ENCODE results near the gene MYOF. TPM values are rescaled to one million over a fixed set of nuclear protein-coding genes. Genes with fewer than 3 reads are reported as not detected.

Gene MYOF
- total and polyA plus RNA-seq, 2 experiments from 2014 or later: 101 to 261 TPM

DNA sequence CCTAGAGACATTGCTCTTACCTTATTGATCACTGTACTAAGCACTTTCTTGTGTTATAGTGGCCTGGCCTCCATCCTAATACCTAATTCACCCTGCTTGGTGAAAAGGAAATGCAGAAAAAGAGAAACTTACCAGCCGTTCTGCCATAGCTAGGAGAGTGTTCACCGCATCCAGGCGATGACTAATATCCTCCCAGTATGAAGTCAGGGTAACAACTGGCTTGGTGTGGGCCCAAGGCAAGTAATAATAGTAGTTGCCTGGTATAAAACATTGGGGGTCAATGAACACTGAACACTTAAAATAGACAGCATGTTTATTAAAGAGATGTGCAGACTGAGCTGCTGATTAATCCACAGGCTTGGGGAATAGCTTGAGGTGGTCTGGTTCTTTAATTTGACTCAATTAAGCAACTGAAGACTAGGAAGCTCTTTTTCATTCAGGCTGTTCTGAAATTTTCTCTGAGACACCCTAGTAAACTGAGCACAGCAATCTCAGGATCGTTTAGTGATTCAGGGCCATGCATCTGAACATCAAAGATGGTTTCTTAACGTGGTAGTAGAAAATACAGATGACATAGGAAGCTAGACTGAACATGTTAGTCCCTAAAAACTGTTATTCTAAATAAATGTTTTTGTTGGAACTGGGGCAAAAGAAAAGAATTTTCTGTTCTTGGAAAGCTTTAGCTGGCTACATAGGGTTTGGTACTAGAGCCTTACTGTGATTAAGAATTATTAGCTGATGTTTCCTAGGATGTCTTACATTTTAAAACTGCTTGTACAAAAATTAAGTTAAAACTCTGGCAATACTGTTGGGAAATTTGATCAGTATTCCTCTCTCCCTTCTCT lies 102.2 kb downstream of the MYOF start:
- WGBS, 2 experiments (ENCODE audit: low coverage in 1 of 2, low lambda C conversion rate in 2 of 2, missing lambda C conversion rate in 2 of 2): 13 to 16% methylated on average over 5 of the region's 5 CpGs
- H3K36me3 ChIP-seq (ENCODE audit: low read depth): peaks cover 52% of the 10 kb centered on the region
- in situ Hi-C loops (cut with MboI): loop anchor here (10.0 kb wide), 1 partner anchor 105 kb away; the partner anchor contains the start of gene MYOF

DNA sequence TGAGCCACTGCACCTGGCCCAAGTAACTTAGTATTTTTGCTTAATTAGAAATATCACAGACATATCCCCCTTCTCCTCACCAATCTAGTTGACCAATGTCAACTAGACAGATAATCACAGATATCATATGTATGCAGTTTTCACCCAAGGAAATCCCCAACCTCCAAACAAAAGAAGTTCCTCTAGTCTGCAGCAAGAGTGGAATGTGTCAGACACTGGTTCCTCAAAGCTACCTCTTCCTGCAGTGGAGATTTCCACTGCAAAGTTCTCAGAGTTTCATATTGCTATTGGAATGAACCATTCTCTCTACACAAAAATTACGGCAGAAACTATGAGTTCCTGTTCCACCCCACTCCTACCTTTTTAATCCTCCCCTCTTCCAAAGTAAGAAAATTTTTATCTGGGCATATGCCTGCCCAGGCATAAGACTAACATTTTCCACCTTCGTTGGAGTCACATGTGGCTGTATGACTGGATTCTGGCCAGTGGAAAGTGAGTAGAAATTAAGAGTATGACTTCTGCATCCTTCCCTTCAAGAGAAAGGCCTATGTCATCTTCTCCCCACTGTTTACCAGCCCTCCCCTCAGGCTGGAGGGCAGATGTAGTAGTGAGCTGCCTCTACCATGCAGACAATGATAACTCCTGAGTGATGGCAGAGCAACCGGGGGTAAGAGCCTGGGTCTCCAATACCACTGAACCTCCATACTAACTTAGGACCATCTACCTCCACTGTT lies 103.0 kb downstream of the MYOF start:
- Histone ChIP-seq H3K4me3 (no peak overlapping the region), H3K36me3 (ENCODE audit: low read depth) (peaks cover 55% of the 10 kb centered on the region)
- in situ Hi-C loops (cut with MboI): loop anchor here (10.0 kb wide), 1 partner anchor 106 kb away; the partner anchor contains the start of gene MYOF

More for the DNA sequence above, 102.2 kb downstream of the MYOF start:
- Histone ChIP-seq H4K20me1 (ENCODE audit: insufficient read depth) (no peaks in the 10 kb centered on the region), H3K4me3 (no peak overlapping the region), H3K27ac (peak overlapping the region; percentile 93), H3K9me2 (ENCODE audit: insufficient read depth) (no peaks in the 10 kb centered on the region), H3K9ac (peak overlapping the region; percentile 66), H3K9me3 (ENCODE audit: low read depth) (no peaks in the 10 kb centered on the region), H2AFZ (no peak overlapping the region), H3K4me1 (ENCODE audit: insufficient read depth) (peaks cover 70% of the 10 kb centered on the region), H3K27me3 (replicated peaks; ENCODE audit: insufficient read depth) (no peaks in the 10 kb centered on the region), H3K4me2 (ENCODE audit: unreplicated experiment) (peak overlapping the region; percentile 52), H3F3A (ENCODE audit: insufficient read depth) (peaks cover 90% of the 10 kb centered on the region), H3K79me2 (ENCODE audit: insufficient read depth) (peaks cover 23% of the 10 kb centered on the region)
- no peak for TF ChIP-seq EZH2phosphoT487 (IDR thresholded peaks at IDR 0.05; ENCODE audit: insufficient read depth, low read depth)
- TF ChIP-seq EZH2 (IDR thresholded peaks at IDR 0.05; ENCODE audit: insufficient read depth, poor library complexity, severe bottlenecking): no peak
- DNase-seq: peak; percentile 90

GRCh38 chr10:93378039-93378438 lies 104.1 kb downstream of the MYOF start:
- Histone ChIP-seq H3K9me3 (ENCODE audit: low read depth) (no peaks in the 10 kb centered on the region), H3K36me3 (ENCODE audit: low read depth) (peaks cover 63% of the 10 kb centered on the region), H3F3A (ENCODE audit: insufficient read depth) (peaks cover 73% of the 10 kb centered on the region), H3K9me2 (ENCODE audit: insufficient read depth) (no peaks in the 10 kb centered on the region), H3K79me2 (ENCODE audit: insufficient read depth) (peaks cover 39% of the 10 kb centered on the region), H3K27ac (peak overlapping the region; percentile 95), H2AFZ (no peak overlapping the region), H4K20me1 (ENCODE audit: insufficient read depth) (no peaks in the 10 kb centered on the region), H3K4me1 (ENCODE audit: insufficient read depth) (peaks cover 53% of the 10 kb centered on the region), H3K4me3 (no peak overlapping the region), H3K27me3 (replicated peaks; ENCODE audit: insufficient read depth) (no peaks in the 10 kb centered on the region), H3K4me2 (ENCODE audit: unreplicated experiment) (peak overlapping the region; percentile 63), H3K9ac (peak overlapping the region; percentile 84; the same call in 1 of the 2 replicates)
- WGBS, 2 experiments (ENCODE audit: low coverage in 1 of 2, low lambda C conversion rate in 2 of 2, missing lambda C conversion rate in 2 of 2): 97 to 100% methylated on average over 2 of the region's 2 CpGs
- DNase-seq: no peak
- in situ Hi-C loops (cut with MboI): loop anchor here (10.0 kb wide), 1 partner anchor 107 kb away; the partner anchor contains the start of gene MYOF
- TF ChIP-seq EZH2 (IDR thresholded peaks at IDR 0.05; ENCODE audit: insufficient read depth, poor library complexity, severe bottlenecking): no peak
- TF ChIP-seq EZH2phosphoT487 (IDR thresholded peaks at IDR 0.05; ENCODE audit: insufficient read depth, low read depth): no peak

More for the DNA sequence above, 103.0 kb downstream of the MYOF start:
- TF ChIP-seq EZH2 (IDR thresholded peaks at IDR 0.05; ENCODE audit: insufficient read depth, poor library complexity, severe bottlenecking): no peak
- no peak for TF ChIP-seq EZH2phosphoT487 (IDR thresholded peaks at IDR 0.05; ENCODE audit: insufficient read depth, low read depth)
- H2AFZ ChIP-seq: no peak overlapping the region
- DNase-seq: peak; percentile 71
- H3K9me3 ChIP-seq (ENCODE audit: low read depth): no peaks in the 10 kb centered on the region
- H3K9me2 ChIP-seq (ENCODE audit: insufficient read depth): no peaks in the 10 kb centered on the region
- H3K9ac ChIP-seq: peak overlapping the region; percentile 66
- 66 to 77% methylated on average over 3 of the region's 3 CpGs for WGBS, 2 experiments (ENCODE audit: low coverage in 1 of 2, low lambda C conversion rate in 2 of 2, missing lambda C conversion rate in 2 of 2)
- peaks cover 63% of the 10 kb centered on the region for H3K4me1 ChIP-seq (ENCODE audit: insufficient read depth)
- no peaks in the 10 kb centered on the region for H3K27me3 ChIP-seq (replicated peaks; ENCODE audit: insufficient read depth)
- peak overlapping the region; percentile 93 for H3K27ac ChIP-seq
- peaks cover 30% of the 10 kb centered on the region for H3K79me2 ChIP-seq (ENCODE audit: insufficient read depth)
- peaks cover 82% of the 10 kb centered on the region for H3F3A ChIP-seq (ENCODE audit: insufficient read depth)
- no peaks in the 10 kb centered on the region for H4K20me1 ChIP-seq (ENCODE audit: insufficient read depth)
- peak overlapping the region; percentile 40 for H3K4me2 ChIP-seq (ENCODE audit: unreplicated experiment)
